ENCODE results near the gene CETN3. TPM values are rescaled to one million over a fixed set of nuclear protein-coding genes. Genes with fewer than 3 reads are reported as not detected.

Gene CETN3
- total and polyA plus RNA-seq, 2 of the 13 experiments (the other 11 are each of a cell fraction or from before 2014, with no cell fraction given), result 15.4 to 71.5 TPM

DNA sequence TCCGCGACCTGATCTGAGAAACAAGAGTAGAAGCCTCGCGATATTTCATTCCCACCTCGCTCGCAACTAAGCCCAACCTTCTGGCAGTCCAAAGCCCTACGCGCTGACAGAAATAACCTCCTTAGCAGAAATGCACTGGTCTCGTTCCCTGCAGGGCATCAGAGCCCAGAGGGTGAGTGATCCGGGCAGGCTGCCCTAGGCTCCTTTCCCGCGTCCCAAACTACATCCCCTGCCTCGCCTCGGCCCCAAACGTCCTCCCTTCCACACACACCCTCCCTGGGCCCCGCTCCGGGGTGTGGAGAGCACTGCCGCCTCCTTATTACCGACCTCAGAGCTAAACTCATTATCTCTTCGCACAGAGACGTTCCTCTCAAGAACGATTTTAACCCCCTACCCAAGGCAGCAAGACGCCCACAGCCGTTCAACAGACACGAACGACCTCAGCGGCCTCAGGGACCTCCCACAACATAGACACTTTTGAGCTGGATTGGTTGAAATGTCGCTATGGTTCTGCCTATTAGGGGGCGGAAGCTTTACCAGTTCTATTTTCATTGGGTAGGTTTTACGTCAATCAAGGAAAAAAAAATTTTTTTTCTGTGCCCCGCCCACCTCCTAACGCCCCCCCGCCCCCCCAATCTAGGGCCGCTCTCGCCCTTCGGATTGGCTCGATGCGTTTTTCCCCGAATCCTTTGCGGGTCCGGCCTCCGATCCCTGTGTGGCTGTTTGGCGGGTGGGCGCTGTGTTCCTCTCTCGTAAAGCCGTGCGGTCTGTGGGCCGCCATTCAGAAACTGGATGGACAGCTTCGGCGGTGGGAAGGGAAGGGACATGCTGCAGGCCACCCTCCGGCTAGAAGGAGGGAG lies at the start of gene CETN3 (continued):
- TF ChIP-seq ZNF354B (CRISPR knock-in tag; IDR thresholded peaks at IDR 0.05), result 0 out of 2 replicates have a peak, but pooled peaks have one; percentile 31
- no peak; the same call in 1 of the 2 replicates for TF ChIP-seq GFI1 (CRISPR knock-in tag; IDR thresholded peaks at IDR 0.05; ENCODE audit: borderline replicate concordance)
- TF ChIP-seq, protein P1, sequence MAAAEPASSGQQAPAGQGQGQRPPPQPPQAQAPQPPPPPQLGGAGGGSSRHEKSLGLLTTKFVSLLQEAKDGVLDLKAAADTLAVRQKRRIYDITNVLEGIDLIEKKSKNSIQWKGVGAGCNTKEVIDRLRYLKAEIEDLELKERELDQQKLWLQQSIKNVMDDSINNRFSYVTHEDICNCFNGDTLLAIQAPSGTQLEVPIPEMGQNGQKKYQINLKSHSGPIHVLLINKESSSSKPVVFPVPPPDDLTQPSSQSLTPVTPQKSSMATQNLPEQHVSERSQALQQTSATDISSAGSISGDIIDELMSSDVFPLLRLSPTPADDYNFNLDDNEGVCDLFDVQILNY (CRISPR knock-in tag; conservative IDR thresholded peaks at IDR 0.05), result peak; percentile 88
- TF ChIP-seq, protein P2, sequence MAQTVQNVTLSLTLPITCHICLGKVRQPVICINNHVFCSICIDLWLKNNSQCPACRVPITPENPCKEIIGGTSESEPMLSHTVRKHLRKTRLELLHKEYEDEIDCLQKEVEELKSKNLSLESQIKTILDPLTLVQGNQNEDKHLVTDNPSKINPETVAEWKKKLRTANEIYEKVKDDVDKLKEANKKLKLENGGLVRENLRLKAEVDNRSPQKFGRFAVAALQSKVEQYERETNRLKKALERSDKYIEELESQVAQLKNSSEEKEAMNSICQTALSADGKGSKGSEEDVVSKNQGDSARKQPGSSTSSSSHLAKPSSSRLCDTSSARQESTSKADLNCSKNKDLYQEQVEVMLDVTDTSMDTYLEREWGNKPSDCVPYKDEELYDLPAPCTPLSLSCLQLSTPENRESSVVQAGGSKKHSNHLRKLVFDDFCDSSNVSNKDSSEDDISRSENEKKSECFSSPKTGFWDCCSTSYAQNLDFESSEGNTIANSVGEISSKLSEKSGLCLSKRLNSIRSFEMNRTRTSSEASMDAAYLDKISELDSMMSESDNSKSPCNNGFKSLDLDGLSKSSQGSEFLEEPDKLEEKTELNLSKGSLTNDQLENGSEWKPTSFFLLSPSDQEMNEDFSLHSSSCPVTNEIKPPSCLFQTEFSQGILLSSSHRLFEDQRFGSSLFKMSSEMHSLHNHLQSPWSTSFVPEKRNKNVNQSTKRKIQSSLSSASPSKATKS (CRISPR knock-in tag; IDR thresholded peaks at IDR 0.05), result 0 out of 2 replicates have a peak, but pooled peaks have one; percentile 65
- TF ChIP-seq, protein P3, sequence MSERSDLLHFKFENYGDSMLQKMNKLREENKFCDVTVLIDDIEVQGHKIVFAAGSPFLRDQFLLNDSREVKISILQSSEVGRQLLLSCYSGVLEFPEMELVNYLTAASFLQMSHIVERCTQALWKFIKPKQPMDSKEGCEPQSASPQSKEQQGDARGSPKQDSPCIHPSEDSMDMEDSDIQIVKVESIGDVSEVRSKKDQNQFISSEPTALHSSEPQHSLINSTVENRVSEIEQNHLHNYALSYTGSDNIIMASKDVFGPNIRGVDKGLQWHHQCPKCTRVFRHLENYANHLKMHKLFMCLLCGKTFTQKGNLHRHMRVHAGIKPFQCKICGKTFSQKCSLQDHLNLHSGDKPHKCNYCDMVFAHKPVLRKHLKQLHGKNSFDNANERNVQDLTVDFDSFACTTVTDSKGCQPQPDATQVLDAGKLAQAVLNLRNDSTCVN (CRISPR knock-in tag; IDR thresholded peaks at IDR 0.05; ENCODE audit: borderline replicate concordance), result no peak; the same call in none of the 2 replicates
- no peak for TF ChIP-seq ZKSCAN1 (IDR thresholded peaks at IDR 0.05; ENCODE audit: low read length)
- TF ChIP-seq, protein P4, sequence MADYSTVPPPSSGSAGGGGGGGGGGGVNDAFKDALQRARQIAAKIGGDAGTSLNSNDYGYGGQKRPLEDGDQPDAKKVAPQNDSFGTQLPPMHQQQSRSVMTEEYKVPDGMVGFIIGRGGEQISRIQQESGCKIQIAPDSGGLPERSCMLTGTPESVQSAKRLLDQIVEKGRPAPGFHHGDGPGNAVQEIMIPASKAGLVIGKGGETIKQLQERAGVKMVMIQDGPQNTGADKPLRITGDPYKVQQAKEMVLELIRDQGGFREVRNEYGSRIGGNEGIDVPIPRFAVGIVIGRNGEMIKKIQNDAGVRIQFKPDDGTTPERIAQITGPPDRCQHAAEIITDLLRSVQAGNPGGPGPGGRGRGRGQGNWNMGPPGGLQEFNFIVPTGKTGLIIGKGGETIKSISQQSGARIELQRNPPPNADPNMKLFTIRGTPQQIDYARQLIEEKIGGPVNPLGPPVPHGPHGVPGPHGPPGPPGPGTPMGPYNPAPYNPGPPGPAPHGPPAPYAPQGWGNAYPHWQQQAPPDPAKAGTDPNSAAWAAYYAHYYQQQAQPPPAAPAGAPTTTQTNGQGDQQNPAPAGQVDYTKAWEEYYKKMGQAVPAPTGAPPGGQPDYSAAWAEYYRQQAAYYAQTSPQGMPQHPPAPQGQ (CRISPR knock-in tag; IDR thresholded peaks at IDR 0.05; ENCODE audit: borderline replicate concordance), result 0 out of 2 replicates have a peak, but pooled peaks have one; percentile 92
- TF ChIP-seq, protein P5, sequence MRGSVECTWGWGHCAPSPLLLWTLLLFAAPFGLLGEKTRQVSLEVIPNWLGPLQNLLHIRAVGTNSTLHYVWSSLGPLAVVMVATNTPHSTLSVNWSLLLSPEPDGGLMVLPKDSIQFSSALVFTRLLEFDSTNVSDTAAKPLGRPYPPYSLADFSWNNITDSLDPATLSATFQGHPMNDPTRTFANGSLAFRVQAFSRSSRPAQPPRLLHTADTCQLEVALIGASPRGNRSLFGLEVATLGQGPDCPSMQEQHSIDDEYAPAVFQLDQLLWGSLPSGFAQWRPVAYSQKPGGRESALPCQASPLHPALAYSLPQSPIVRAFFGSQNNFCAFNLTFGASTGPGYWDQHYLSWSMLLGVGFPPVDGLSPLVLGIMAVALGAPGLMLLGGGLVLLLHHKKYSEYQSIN (CRISPR knock-in tag; IDR thresholded peaks at IDR 0.05; ENCODE audit: borderline replicate concordance), result no peak
- TF ChIP-seq, protein P6, sequence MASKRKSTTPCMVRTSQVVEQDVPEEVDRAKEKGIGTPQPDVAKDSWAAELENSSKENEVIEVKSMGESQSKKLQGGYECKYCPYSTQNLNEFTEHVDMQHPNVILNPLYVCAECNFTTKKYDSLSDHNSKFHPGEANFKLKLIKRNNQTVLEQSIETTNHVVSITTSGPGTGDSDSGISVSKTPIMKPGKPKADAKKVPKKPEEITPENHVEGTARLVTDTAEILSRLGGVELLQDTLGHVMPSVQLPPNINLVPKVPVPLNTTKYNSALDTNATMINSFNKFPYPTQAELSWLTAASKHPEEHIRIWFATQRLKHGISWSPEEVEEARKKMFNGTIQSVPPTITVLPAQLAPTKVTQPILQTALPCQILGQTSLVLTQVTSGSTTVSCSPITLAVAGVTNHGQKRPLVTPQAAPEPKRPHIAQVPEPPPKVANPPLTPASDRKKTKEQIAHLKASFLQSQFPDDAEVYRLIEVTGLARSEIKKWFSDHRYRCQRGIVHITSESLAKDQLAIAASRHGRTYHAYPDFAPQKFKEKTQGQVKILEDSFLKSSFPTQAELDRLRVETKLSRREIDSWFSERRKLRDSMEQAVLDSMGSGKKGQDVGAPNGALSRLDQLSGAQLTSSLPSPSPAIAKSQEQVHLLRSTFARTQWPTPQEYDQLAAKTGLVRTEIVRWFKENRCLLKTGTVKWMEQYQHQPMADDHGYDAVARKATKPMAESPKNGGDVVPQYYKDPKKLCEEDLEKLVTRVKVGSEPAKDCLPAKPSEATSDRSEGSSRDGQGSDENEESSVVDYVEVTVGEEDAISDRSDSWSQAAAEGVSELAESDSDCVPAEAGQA (IDR thresholded peaks at IDR 0.05; ENCODE audit: low read depth), result 0 out of 2 replicates have a peak, but pooled peaks have one; percentile 54
- TF ChIP-seq, protein P6 (CRISPR knock-in tag; IDR thresholded peaks at IDR 0.05; ENCODE audit: borderline replicate concordance), result no peak
- peak; percentile 49; the same call in 1 of the 2 replicates for TF ChIP-seq RFXAP (CRISPR knock-in tag; IDR thresholded peaks at IDR 0.05; ENCODE audit: borderline replicate concordance)
- TF ChIP-seq ZIK1 (CRISPR knock-in tag; IDR thresholded peaks at IDR 0.05; ENCODE audit: borderline replicate concordance, low read depth), result no peak
- 0 out of 2 replicates have a peak, but pooled peaks have one; percentile 9 for TF ChIP-seq ZNF121 (CRISPR knock-in tag; IDR thresholded peaks at IDR 0.05)

Measured in HepG2 (cell line).